ENCODE measurements around the gene HSPB7.
"Not testable (repeated sequence)": the region's sequence is repeated elsewhere in the genome, so short reads cannot be mapped to it uniquely, and the experiment has no call there.

HSPB7 gene

DNA sequence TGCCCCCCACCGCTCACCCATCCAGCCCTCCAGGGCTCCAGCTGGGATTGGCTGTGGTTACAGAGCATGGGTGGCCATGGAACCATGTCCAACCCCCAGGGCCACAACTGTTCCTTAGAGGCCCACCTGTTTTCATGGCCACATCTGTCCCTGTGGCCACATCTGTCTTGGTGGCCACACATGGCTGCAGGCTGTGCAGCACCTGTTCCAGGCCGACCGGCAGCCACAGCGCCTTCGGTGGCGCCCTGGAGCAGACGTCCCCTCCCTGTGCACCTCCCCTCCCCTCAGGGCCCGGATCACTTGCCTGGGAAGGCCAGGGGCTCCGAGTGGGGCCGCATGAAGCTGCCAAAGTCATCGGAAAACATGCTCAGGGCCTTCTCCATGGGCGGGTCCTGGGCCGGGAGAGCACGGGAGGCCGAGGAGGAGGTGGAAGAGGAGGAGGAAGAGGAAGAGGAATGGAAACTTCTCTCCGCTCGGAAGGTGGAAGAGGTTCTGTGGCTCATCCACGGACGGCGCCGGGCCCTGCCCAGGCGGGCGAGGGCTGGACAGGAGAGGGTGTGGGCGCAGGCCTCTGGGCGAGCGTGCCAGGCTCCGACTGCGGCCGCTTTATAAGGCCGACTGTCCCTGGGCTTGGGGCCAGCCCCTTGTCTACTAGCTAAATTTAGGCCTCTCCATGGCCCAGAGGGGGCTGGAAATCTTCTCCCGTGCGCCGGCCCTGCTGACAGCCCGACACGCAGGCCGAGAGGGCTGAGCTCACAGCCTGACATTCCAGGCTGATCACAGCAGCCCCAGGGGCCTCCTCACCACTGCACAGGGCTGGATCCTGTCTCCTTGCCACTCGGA lies at the start of gene HSPB7:
Gene HSPB7 (minus strand): TSS at position 583 of the 843 bp plus-strand sequence. CDS start 80 bp downstream, at position 503.
- Histone ChIP-seq H3K36me3 (ENCODE audit: control insufficient read depth in 2 of 2, insufficient read depth in 2 of 2, low read length in 2 of 2) (no peaks in the 10 kb centered on the region), H3K27me3 (ENCODE audit: control insufficient read depth in 2 of 2, insufficient read depth in 2 of 2, low read length in 2 of 2) (peaks cover 0 to 9% of the 10 kb centered on the region in 2 donors), H3K9ac (ENCODE audit: low read depth in 1 of 2, low read length in 2 of 2) (peak within 1 kb of the TSS in 1 of 2 donors; percentile 54), H3K27ac (ENCODE audit: low read depth in 2 of 2, low read length in 2 of 2) (peak within 1 kb of the TSS; percentile 65 to 76), H3K9me3 (ENCODE audit: control insufficient read depth in 2 of 2, low read length in 2 of 2) (no peaks in the 10 kb centered on the region), H3K4me3 (ENCODE audit: low read length in 2 of 2) (peak within 1 kb of the TSS in 1 of 2 donors; percentile 37), H3K4me1 (ENCODE audit: control insufficient read depth in 2 of 2, insufficient read depth in 2 of 2, low read length in 2 of 2) (peaks cover 10 to 21% of the 10 kb centered on the region in 2 donors)

DNA sequence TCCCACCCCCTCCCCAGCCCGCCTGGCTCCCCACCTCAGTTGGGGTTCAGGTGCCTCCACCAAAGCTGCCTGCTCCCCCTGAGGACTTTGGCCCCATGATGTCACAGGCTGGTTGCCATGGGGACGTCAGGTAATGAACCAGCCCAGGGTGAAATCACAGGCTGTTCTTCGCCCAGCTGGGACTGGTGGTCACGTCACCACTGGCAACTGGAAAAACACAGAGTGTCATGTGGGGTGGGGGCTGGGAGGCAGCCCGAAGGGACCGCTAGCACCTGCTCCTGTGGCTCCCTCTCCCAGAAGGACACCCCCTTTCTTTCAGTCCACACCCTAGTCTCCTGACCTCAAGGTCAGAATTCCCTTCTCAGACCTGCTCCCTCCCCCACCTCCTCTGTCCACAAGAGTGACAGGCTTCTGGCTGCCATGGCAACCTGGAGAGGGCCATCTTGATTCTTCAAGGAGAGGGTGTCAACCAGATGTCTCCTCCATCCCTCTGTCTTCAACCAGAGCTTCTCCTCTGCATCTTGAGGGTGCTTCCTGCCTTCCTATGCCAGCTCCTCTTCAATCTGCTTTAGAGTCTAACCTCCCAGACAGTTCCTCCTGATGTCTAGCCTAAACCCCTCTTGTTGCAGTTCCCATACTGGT lies 49.4 kb upstream of the HSPB7 start:
- peaks cover 3 to 7% of the 10 kb centered on the region in 2 donors for H3K4me1 ChIP-seq (ENCODE audit: control insufficient read depth in 2 of 2, insufficient read depth in 2 of 2, low read length in 2 of 2)
- no peak overlapping the region for H3K27ac ChIP-seq (ENCODE audit: low read depth in 2 of 2, low read length in 2 of 2)
- H3K36me3 ChIP-seq (ENCODE audit: control insufficient read depth in 2 of 2, insufficient read depth in 2 of 2, low read length in 2 of 2) = no peaks in the 10 kb centered on the region
- no peaks in the 10 kb centered on the region for H3K9me3 ChIP-seq (ENCODE audit: control insufficient read depth in 2 of 2, low read length in 2 of 2)
- no peaks in the 10 kb centered on the region for H3K27me3 ChIP-seq (ENCODE audit: control insufficient read depth in 2 of 2, insufficient read depth in 2 of 2, low read length in 2 of 2)
- no peak overlapping the region for H3K9ac ChIP-seq (ENCODE audit: low read depth in 1 of 2, low read length in 2 of 2)
- H3K4me3 ChIP-seq (ENCODE audit: low read length in 2 of 2) = no peak overlapping the region

GRCh38 chr1:16066245-16066644 lies 48.4 kb upstream of the HSPB7 start:
- H3K27me3 ChIP-seq (ENCODE audit: control insufficient read depth in 2 of 2, insufficient read depth in 2 of 2, low read length in 2 of 2) = no peaks in the 10 kb centered on the region
- H3K4me1 ChIP-seq (ENCODE audit: control insufficient read depth in 2 of 2, insufficient read depth in 2 of 2, low read length in 2 of 2) = peaks cover 3 to 7% of the 10 kb centered on the region in 2 donors
- H3K27ac ChIP-seq (ENCODE audit: low read depth in 2 of 2, low read length in 2 of 2) = no peak overlapping the region
- no peak overlapping the region for H3K9ac ChIP-seq (ENCODE audit: low read depth in 1 of 2, low read length in 2 of 2)
- no peaks in the 10 kb centered on the region for H3K36me3 ChIP-seq (ENCODE audit: control insufficient read depth in 2 of 2, insufficient read depth in 2 of 2, low read length in 2 of 2)
- no peak overlapping the region for H3K4me3 ChIP-seq (ENCODE audit: low read length in 2 of 2)
- no peaks in the 10 kb centered on the region for H3K9me3 ChIP-seq (ENCODE audit: control insufficient read depth in 2 of 2, low read length in 2 of 2)

- H3K4me1 ChIP-seq (ENCODE audit: control insufficient read depth in 2 of 2, insufficient read depth in 2 of 2, low read length in 2 of 2) = peaks cover 3 to 7% of the 10 kb centered on the region in 2 donors
- no peak overlapping the region for H3K4me3 ChIP-seq (ENCODE audit: low read length in 2 of 2)
- H3K9me3 ChIP-seq (ENCODE audit: control insufficient read depth in 2 of 2, low read length in 2 of 2) = no peaks in the 10 kb centered on the region
- H3K36me3 ChIP-seq (ENCODE audit: control insufficient read depth in 2 of 2, insufficient read depth in 2 of 2, low read length in 2 of 2) = no peaks in the 10 kb centered on the region
- no peaks in the 10 kb centered on the region for H3K27me3 ChIP-seq (ENCODE audit: control insufficient read depth in 2 of 2, insufficient read depth in 2 of 2, low read length in 2 of 2)
- H3K9ac ChIP-seq (ENCODE audit: low read depth in 1 of 2, low read length in 2 of 2) = no peak overlapping the region
- H3K27ac ChIP-seq (ENCODE audit: low read depth in 2 of 2, low read length in 2 of 2) = no peak overlapping the region
Measured at GRCh38 chr1:16065269-16065576, 47.4 kb upstream of the HSPB7 start.

DNA sequence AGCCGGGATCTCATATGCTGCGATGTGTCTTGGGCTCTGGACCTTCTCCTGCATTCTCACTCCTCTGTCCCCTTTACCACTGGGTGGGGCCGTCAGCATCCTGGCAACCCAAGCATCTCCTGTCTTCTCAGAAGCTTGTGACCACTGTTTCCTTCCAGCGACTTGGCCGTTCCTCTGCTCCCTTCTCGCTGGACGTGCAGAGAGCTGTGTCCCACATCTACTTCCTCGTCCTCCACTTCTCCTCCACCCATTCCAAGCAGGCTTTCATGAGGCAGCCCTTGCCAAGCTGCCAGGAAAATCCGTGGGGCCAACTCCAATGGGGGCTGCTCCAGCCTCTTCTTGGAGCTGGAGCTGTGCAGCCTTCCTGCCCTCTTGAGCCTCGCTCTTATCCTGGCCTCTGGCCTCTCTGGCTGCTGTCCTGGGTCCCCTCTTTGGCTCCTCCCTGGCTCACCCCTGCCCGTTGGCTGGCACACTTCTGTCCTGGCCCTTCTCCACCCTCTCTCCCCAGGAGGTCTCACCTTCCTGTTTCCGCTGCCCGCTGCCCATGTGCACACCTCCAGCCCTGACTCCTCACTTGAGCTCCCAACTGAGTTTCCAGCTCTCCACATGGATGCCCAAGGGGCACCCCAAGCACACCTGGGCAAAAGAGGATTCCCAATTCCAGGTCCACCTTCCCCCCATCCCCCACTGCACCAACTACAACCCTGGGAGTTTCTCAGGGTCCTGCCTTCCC lies 46.9 kb upstream of the HSPB7 start:
- no peaks in the 10 kb centered on the region for H3K36me3 ChIP-seq (ENCODE audit: control insufficient read depth in 2 of 2, insufficient read depth in 2 of 2, low read length in 2 of 2)
- H3K27ac ChIP-seq (ENCODE audit: low read depth in 2 of 2, low read length in 2 of 2) = no peak overlapping the region
- no peaks in the 10 kb centered on the region for H3K9me3 ChIP-seq (ENCODE audit: control insufficient read depth in 2 of 2, low read length in 2 of 2)
- H3K9ac ChIP-seq (ENCODE audit: low read depth in 1 of 2, low read length in 2 of 2) = no peak overlapping the region
- H3K4me3 ChIP-seq (ENCODE audit: low read length in 2 of 2) = no peak overlapping the region
- no peaks in the 10 kb centered on the region for H3K27me3 ChIP-seq (ENCODE audit: control insufficient read depth in 2 of 2, insufficient read depth in 2 of 2, low read length in 2 of 2)
- H3K4me1 ChIP-seq (ENCODE audit: control insufficient read depth in 2 of 2, insufficient read depth in 2 of 2, low read length in 2 of 2) = peaks cover 3 to 7% of the 10 kb centered on the region in 2 donors

DNA sequence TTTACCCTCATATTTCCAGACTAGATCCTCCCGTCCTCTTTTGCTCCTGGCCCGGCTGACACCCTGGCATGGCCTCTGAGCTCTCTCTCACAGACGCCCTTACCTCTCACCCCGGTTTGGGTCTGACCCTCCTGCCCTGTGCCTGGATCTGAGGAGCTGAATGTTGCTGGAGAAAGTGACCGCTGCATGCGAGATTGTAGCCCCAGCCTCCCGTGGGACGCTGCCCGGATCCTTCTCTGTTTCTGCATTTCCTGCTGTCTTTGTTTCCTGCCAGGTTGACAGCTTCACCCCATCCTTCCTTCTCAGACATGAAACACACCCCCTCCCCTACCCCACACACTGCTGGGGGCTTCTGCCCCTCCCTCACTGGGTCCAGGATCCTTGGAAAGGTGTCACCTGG lies 46.1 kb upstream of the HSPB7 start:
- Histone ChIP-seq H3K27me3 (ENCODE audit: control insufficient read depth in 2 of 2, insufficient read depth in 2 of 2, low read length in 2 of 2) (no peaks in the 10 kb centered on the region), H3K36me3 (ENCODE audit: control insufficient read depth in 2 of 2, insufficient read depth in 2 of 2, low read length in 2 of 2) (no peaks in the 10 kb centered on the region), H3K27ac (ENCODE audit: low read depth in 2 of 2, low read length in 2 of 2) (no peak overlapping the region), H3K9me3 (ENCODE audit: control insufficient read depth in 2 of 2, low read length in 2 of 2) (no peaks in the 10 kb centered on the region), H3K9ac (ENCODE audit: low read depth in 1 of 2, low read length in 2 of 2) (no peak overlapping the region), H3K4me3 (ENCODE audit: low read length in 2 of 2) (no peak overlapping the region), H3K4me1 (ENCODE audit: control insufficient read depth in 2 of 2, insufficient read depth in 2 of 2, low read length in 2 of 2) (peaks cover 3 to 7% of the 10 kb centered on the region in 2 donors)

DNA sequence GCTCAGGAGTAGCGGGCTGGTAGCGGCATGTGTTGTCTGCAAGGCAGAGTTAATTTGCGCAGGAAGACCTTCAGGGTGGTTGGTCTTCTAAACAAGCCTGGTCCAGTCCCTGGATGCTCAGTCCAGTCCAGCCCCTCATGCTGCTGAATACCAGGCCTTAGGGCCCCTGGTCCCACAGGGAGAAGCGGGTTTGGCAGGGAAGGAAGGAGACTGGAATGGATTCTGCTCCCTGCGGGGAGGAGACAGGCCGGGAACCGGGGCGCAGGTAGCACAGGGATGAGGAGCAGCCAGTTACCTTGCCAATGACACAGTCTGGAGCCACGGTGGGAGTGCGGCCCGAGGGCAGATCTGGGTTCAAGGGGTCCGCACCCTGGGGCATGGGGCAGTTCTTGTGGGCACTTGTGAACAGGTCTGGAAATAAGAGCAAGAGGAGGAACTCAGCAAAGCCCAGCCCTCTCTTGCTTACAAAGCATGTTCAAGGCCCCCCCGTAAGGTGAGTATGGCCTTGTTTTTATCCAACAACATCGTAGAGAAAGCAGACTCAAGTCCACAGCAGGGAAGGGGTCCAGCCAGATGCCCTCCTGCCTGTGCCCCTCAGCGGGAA lies 45.5 kb upstream of the HSPB7 start:
- Histone ChIP-seq H3K9me3 (ENCODE audit: control insufficient read depth in 2 of 2, low read length in 2 of 2) (no peaks in the 10 kb centered on the region), H3K4me3 (ENCODE audit: low read length in 2 of 2) (no peak overlapping the region), H3K27me3 (ENCODE audit: control insufficient read depth in 2 of 2, insufficient read depth in 2 of 2, low read length in 2 of 2) (no peaks in the 10 kb centered on the region), H3K36me3 (ENCODE audit: control insufficient read depth in 2 of 2, insufficient read depth in 2 of 2, low read length in 2 of 2) (no peaks in the 10 kb centered on the region), H3K27ac (ENCODE audit: low read depth in 2 of 2, low read length in 2 of 2) (no peak overlapping the region), H3K4me1 (ENCODE audit: control insufficient read depth in 2 of 2, insufficient read depth in 2 of 2, low read length in 2 of 2) (peaks cover 3% of the 10 kb centered on the region in 2 donors), H3K9ac (ENCODE audit: low read depth in 1 of 2, low read length in 2 of 2) (no peak overlapping the region)

GRCh38 chr1:16062687-16063075 lies 44.8 kb upstream of the HSPB7 start:
- not testable (repeated sequence) for H3K4me1 ChIP-seq (ENCODE audit: control insufficient read depth in 2 of 2, insufficient read depth in 2 of 2, low read length in 2 of 2); H3K4me3 ChIP-seq (ENCODE audit: low read length in 2 of 2); H3K9me3 ChIP-seq (ENCODE audit: control insufficient read depth in 2 of 2, low read length in 2 of 2); H3K36me3 ChIP-seq (ENCODE audit: control insufficient read depth in 2 of 2, insufficient read depth in 2 of 2, low read length in 2 of 2); H3K27me3 ChIP-seq (ENCODE audit: control insufficient read depth in 2 of 2, insufficient read depth in 2 of 2, low read length in 2 of 2); H3K27ac ChIP-seq (ENCODE audit: low read depth in 2 of 2, low read length in 2 of 2); H3K9ac ChIP-seq (ENCODE audit: low read depth in 1 of 2, low read length in 2 of 2)

DNA sequence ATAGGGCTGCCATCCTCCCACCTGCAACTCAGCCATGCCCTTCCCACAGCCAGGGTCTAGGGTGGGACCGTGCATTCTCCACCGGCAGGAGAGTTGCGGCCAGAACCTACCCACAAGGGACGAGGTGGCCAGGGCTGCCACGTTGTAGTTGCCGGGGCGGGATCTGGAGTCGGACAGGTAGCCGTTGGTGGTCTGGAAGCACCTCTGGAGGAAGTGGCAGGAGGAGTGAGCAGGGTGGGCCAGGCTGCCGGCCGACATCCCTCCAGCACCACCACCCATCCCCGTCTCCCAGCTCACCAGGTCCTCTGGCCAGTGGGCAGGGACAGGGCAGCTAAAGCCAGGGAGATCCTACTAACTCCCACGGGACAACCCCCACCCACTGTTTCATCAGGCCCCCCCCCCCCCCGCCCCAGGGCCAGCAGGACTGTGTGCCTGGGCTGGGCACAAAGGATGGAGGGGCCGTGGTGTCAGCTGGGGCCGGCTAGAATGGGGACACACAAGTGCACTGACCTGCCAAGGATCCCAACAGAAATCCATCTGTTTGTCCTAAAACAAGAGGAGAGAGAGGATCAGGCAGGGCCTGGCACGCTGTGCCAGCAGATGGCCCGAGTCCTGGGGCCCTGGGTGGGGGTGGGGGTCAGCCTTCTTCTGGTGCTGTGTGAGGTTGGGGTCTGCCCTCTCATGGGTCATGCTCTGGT lies 44.3 kb upstream of the HSPB7 start:
- H3K9ac ChIP-seq (ENCODE audit: low read depth in 1 of 2, low read length in 2 of 2); H3K27me3 ChIP-seq (ENCODE audit: control insufficient read depth in 2 of 2, insufficient read depth in 2 of 2, low read length in 2 of 2); H3K36me3 ChIP-seq (ENCODE audit: control insufficient read depth in 2 of 2, insufficient read depth in 2 of 2, low read length in 2 of 2); H3K9me3 ChIP-seq (ENCODE audit: control insufficient read depth in 2 of 2, low read length in 2 of 2); H3K4me3 ChIP-seq (ENCODE audit: low read length in 2 of 2); H3K27ac ChIP-seq (ENCODE audit: low read depth in 2 of 2, low read length in 2 of 2); H3K4me1 ChIP-seq (ENCODE audit: control insufficient read depth in 2 of 2, insufficient read depth in 2 of 2, low read length in 2 of 2): not testable (repeated sequence)

Measured in mucosa of rectum (tissue), 2 donors.